ENCODE results near the gene CUTC. TPM values are rescaled to one million over a fixed set of nuclear protein-coding genes. Genes with fewer than 3 reads are reported as not detected.

Gene CUTC
- total and polyA plus RNA-seq, 2 experiments from 2014 or later, result 21.6 to 29.4 TPM

GRCh38 chr10:99748823-99749451 lies 16.9 kb downstream of the CUTC start:
- Histone ChIP-seq H3K79me2 (no peaks in the 10 kb centered on the region), H3K27me3 (no peaks in the 10 kb centered on the region), H3K4me1 (ENCODE audit: insufficient read depth) (no peaks in the 10 kb centered on the region), H3K9me3 (ENCODE audit: low read depth) (no peaks in the 10 kb centered on the region), H2AFZ (no peak overlapping the region), H4K20me1 (ENCODE audit: insufficient read depth, poor library complexity, severe bottlenecking) (no peaks in the 10 kb centered on the region), H3K4me2 (no peak overlapping the region), H3K9me2 (replicated peaks; ENCODE audit: insufficient read depth) (no peaks in the 10 kb centered on the region), H3K27ac (no peak overlapping the region), H3K36me3 (replicated peaks; ENCODE audit: insufficient read depth, low read depth) (no peaks in the 10 kb centered on the region), H3K4me3 (no peak overlapping the region)
- WGBS (ENCODE audit: low lambda C conversion rate, missing lambda C conversion rate), result 85% methylated on average over 2 of the region's 2 CpGs
- no peak for TF ChIP-seq EZH2phosphoT487 (IDR thresholded peaks at IDR 0.05; ENCODE audit: low read depth, severe bottlenecking, unreplicated experiment)
- no peak for TF ChIP-seq EZH2 (IDR thresholded peaks at IDR 0.05; ENCODE audit: borderline replicate concordance)
- TF ChIP-seq CTCF (IDR thresholded peaks at IDR 0.05; ENCODE audit: poor library complexity), result no peak
- DNase-seq (ENCODE audit: low spot score), result no peak

GRCh38 chr10:99750641-99751040 lies 18.6 kb downstream of the CUTC start:
- no peak overlapping the region for H3K4me2 ChIP-seq
- H3K9me2 ChIP-seq (replicated peaks; ENCODE audit: insufficient read depth), result no peaks in the 10 kb centered on the region
- H3K4me1 ChIP-seq (ENCODE audit: insufficient read depth), result no peaks in the 10 kb centered on the region
- no peaks in the 10 kb centered on the region for H3K36me3 ChIP-seq (replicated peaks; ENCODE audit: insufficient read depth, low read depth)
- TF ChIP-seq CTCF (IDR thresholded peaks at IDR 0.05; ENCODE audit: poor library complexity) (no peak), EZH2phosphoT487 (IDR thresholded peaks at IDR 0.05; ENCODE audit: low read depth, severe bottlenecking, unreplicated experiment) (no peak), EZH2 (IDR thresholded peaks at IDR 0.05; ENCODE audit: borderline replicate concordance) (no peak)
- peaks cover 2% of the 10 kb centered on the region for H3K79me2 ChIP-seq
- H2AFZ ChIP-seq, result no peak overlapping the region
- H3K9me3 ChIP-seq (ENCODE audit: low read depth), result no peaks in the 10 kb centered on the region
- H3K27ac ChIP-seq, result no peak overlapping the region
- H3K27me3 ChIP-seq, result no peaks in the 10 kb centered on the region
- H3K4me3 ChIP-seq, result no peak overlapping the region
- no peak for DNase-seq (ENCODE audit: low spot score)
- no peaks in the 10 kb centered on the region for H4K20me1 ChIP-seq (ENCODE audit: insufficient read depth, poor library complexity, severe bottlenecking)

- TF ChIP-seq EZH2 (IDR thresholded peaks at IDR 0.05; ENCODE audit: borderline replicate concordance) (no peak), EZH2phosphoT487 (IDR thresholded peaks at IDR 0.05; ENCODE audit: low read depth, severe bottlenecking, unreplicated experiment) (no peak), CTCF (IDR thresholded peaks at IDR 0.05; ENCODE audit: poor library complexity) (no peak)
- WGBS (ENCODE audit: low lambda C conversion rate, missing lambda C conversion rate), result 78% methylated on average over 1 of the region's 1 CpG
Observed at GRCh38 chr10:99754670-99755069, 22.6 kb downstream of the CUTC start.

More at GRCh38 chr10:99754670-99755069, 22.6 kb downstream of the CUTC start:
- H3K4me2 ChIP-seq, result no peak overlapping the region
- H3K79me2 ChIP-seq, result peaks cover 2% of the 10 kb centered on the region
- H3K9me2 ChIP-seq (replicated peaks; ENCODE audit: insufficient read depth), result no peaks in the 10 kb centered on the region
- no peak overlapping the region for H3K4me3 ChIP-seq
- no peak overlapping the region for H2AFZ ChIP-seq
- no peaks in the 10 kb centered on the region for H4K20me1 ChIP-seq (ENCODE audit: insufficient read depth, poor library complexity, severe bottlenecking)
- no peaks in the 10 kb centered on the region for H3K36me3 ChIP-seq (replicated peaks; ENCODE audit: insufficient read depth, low read depth)
- peak overlapping the region; percentile 33 for H3K27ac ChIP-seq
- H3K4me1 ChIP-seq (ENCODE audit: insufficient read depth), result no peaks in the 10 kb centered on the region
- H3K27me3 ChIP-seq, result no peaks in the 10 kb centered on the region
- no peaks in the 10 kb centered on the region for H3K9me3 ChIP-seq (ENCODE audit: low read depth)
- DNase-seq (ENCODE audit: low spot score), result peak; percentile 23
